ENCODE results near the gene PAX7. TPM values are rescaled to one million over a fixed set of nuclear protein-coding genes. Genes with fewer than 3 reads are reported as not detected.

Gene PAX7
- total RNA-seq, 1 donor from 2014 or later = 0.05 TPM

GRCh38 chr1:18666317-18666920 is 35.8 kb downstream of the PAX7 start:
- no peak for FAIRE-seq
- no peaks in the 10 kb centered on the region for H3K4me1 Mint-ChIP-seq (ENCODE audit: low read depth, unreplicated experiment)
- TF ChIP-seq CTCF (IDR thresholded peaks at IDR 0.05; ENCODE audit: insufficient read depth, low read depth, low read length) (no peak), EZH2 (IDR thresholded peaks at IDR 0.05; ENCODE audit: insufficient read depth, low read length) (no peak)
- no peaks in the 10 kb centered on the region for H3K36me3 Mint-ChIP-seq (ENCODE audit: low read depth, unreplicated experiment)
- H3K4me3 ChIP-seq (ENCODE audit: insufficient read depth, low read depth, low read length) = no peak overlapping the region
- no peaks in the 10 kb centered on the region for H3K9me3 ChIP-seq (ENCODE audit: insufficient read depth, low read depth, low read length)
- H3K4me2 ChIP-seq (ENCODE audit: low read length) = no peak overlapping the region
- H2AFZ ChIP-seq (ENCODE audit: low read depth, low read length) = no peak overlapping the region
- no peak overlapping the region for H3K9ac ChIP-seq (ENCODE audit: low read length)
- H3K36me3 ChIP-seq (ENCODE audit: insufficient read depth, low read length) = no peaks in the 10 kb centered on the region
- no peak overlapping the region for H3K27ac ChIP-seq (ENCODE audit: low read depth, low read length)
- H3K4me1 ChIP-seq (ENCODE audit: insufficient read depth, low read length) = no peaks in the 10 kb centered on the region
- no peaks in the 10 kb centered on the region for H3K79me2 ChIP-seq (ENCODE audit: insufficient read depth, low read length)
- H3K27me3 ChIP-seq (ENCODE audit: insufficient read depth, low read length) = peaks cover 3% of the 10 kb centered on the region
- no peak overlapping the region for H3K4me3 Mint-ChIP-seq (ENCODE audit: unreplicated experiment)
- H3K27ac Mint-ChIP-seq (ENCODE audit: unreplicated experiment) = no peak overlapping the region
- no peaks in the 10 kb centered on the region for H4K20me1 ChIP-seq (ENCODE audit: insufficient read depth, low read length)
- no peaks in the 10 kb centered on the region for H3K9me3 Mint-ChIP-seq (ENCODE audit: unreplicated experiment)
- DNase-seq (ENCODE audit: low read depth) = no peak
- H3K27me3 Mint-ChIP-seq (ENCODE audit: low read depth, unreplicated experiment) = peaks cover 71% of the 10 kb centered on the region

GRCh38 chr1:18667333-18667732 is 36.7 kb downstream of the PAX7 start:
- no peaks in the 10 kb centered on the region for H3K4me1 ChIP-seq (ENCODE audit: insufficient read depth, low read length)
- H3K36me3 Mint-ChIP-seq (ENCODE audit: low read depth, unreplicated experiment) = no peaks in the 10 kb centered on the region
- no peaks in the 10 kb centered on the region for H4K20me1 ChIP-seq (ENCODE audit: insufficient read depth, low read length)
- H3K9me3 ChIP-seq (ENCODE audit: insufficient read depth, low read depth, low read length) = no peaks in the 10 kb centered on the region
- FAIRE-seq (no peak), DNase-seq (ENCODE audit: low read depth) (no peak)
- H3K27ac ChIP-seq (ENCODE audit: low read depth, low read length) = no peak overlapping the region
- H3K36me3 ChIP-seq (ENCODE audit: insufficient read depth, low read length) = no peaks in the 10 kb centered on the region
- H3K4me2 ChIP-seq (ENCODE audit: low read length) = no peak overlapping the region
- no peak overlapping the region for H2AFZ ChIP-seq (ENCODE audit: low read depth, low read length)
- H3K4me1 Mint-ChIP-seq (ENCODE audit: low read depth, unreplicated experiment) = no peaks in the 10 kb centered on the region
- H3K79me2 ChIP-seq (ENCODE audit: insufficient read depth, low read length) = no peaks in the 10 kb centered on the region
- H3K9me3 Mint-ChIP-seq (ENCODE audit: unreplicated experiment) = no peaks in the 10 kb centered on the region
- no peak for TF ChIP-seq EZH2 (IDR thresholded peaks at IDR 0.05; ENCODE audit: insufficient read depth, low read length)
- TF ChIP-seq CTCF (IDR thresholded peaks at IDR 0.05; ENCODE audit: insufficient read depth, low read depth, low read length) = no peak
- H3K27ac Mint-ChIP-seq (ENCODE audit: unreplicated experiment) = no peak overlapping the region
- no peak overlapping the region for H3K4me3 Mint-ChIP-seq (ENCODE audit: unreplicated experiment)
- H3K27me3 Mint-ChIP-seq (ENCODE audit: low read depth, unreplicated experiment) = peaks cover 66% of the 10 kb centered on the region
- peaks cover 3% of the 10 kb centered on the region for H3K27me3 ChIP-seq (ENCODE audit: insufficient read depth, low read length)
- no peak overlapping the region for H3K9ac ChIP-seq (ENCODE audit: low read length)
- H3K4me3 ChIP-seq (ENCODE audit: insufficient read depth, low read depth, low read length) = no peak overlapping the region

GRCh38 chr1:18668046-18668445 is 37.4 kb downstream of the PAX7 start:
- Histone ChIP-seq H3K79me2 (ENCODE audit: insufficient read depth, low read length) (no peaks in the 10 kb centered on the region), H2AFZ (ENCODE audit: low read depth, low read length) (no peak overlapping the region), H3K4me1 (ENCODE audit: insufficient read depth, low read length) (no peaks in the 10 kb centered on the region), H4K20me1 (ENCODE audit: insufficient read depth, low read length) (no peaks in the 10 kb centered on the region), H3K4me3 (ENCODE audit: insufficient read depth, low read depth, low read length) (no peak overlapping the region), H3K27ac (ENCODE audit: low read depth, low read length) (no peak overlapping the region), H3K9ac (ENCODE audit: low read length) (no peak overlapping the region), H3K27me3 (ENCODE audit: insufficient read depth, low read length) (no peaks in the 10 kb centered on the region), H3K9me3 (ENCODE audit: insufficient read depth, low read depth, low read length) (no peaks in the 10 kb centered on the region), H3K4me2 (ENCODE audit: low read length) (no peak overlapping the region), H3K36me3 (ENCODE audit: insufficient read depth, low read length) (no peaks in the 10 kb centered on the region)
- H3K4me1 Mint-ChIP-seq (ENCODE audit: low read depth, unreplicated experiment) = no peaks in the 10 kb centered on the region
- H3K9me3 Mint-ChIP-seq (ENCODE audit: unreplicated experiment) = no peaks in the 10 kb centered on the region
- H3K27ac Mint-ChIP-seq (ENCODE audit: unreplicated experiment) = no peak overlapping the region
- H3K27me3 Mint-ChIP-seq (ENCODE audit: low read depth, unreplicated experiment) = peaks cover 64% of the 10 kb centered on the region
- DNase-seq (ENCODE audit: low read depth) (no peak), FAIRE-seq (no peak)
- TF ChIP-seq EZH2 (IDR thresholded peaks at IDR 0.05; ENCODE audit: insufficient read depth, low read length) = no peak
- TF ChIP-seq CTCF (IDR thresholded peaks at IDR 0.05; ENCODE audit: insufficient read depth, low read depth, low read length) = no peak
- no peaks in the 10 kb centered on the region for H3K36me3 Mint-ChIP-seq (ENCODE audit: low read depth, unreplicated experiment)
- H3K4me3 Mint-ChIP-seq (ENCODE audit: unreplicated experiment) = no peak overlapping the region

Measured in astrocyte (in vitro differentiated cells and primary cell).